AML-193 (cell line): Measurements from ENCODE around the gene C1QA.
A peak's percentile ranks its signal among the peaks of the same experiment; 100 is the strongest.

Experiments used
- DNase-seq, 2 experiments: peaks; one replicate each; lab custom pipeline; 2025; lab: John Stamatoyannopoulos, UW

The C1QA gene

DNA sequence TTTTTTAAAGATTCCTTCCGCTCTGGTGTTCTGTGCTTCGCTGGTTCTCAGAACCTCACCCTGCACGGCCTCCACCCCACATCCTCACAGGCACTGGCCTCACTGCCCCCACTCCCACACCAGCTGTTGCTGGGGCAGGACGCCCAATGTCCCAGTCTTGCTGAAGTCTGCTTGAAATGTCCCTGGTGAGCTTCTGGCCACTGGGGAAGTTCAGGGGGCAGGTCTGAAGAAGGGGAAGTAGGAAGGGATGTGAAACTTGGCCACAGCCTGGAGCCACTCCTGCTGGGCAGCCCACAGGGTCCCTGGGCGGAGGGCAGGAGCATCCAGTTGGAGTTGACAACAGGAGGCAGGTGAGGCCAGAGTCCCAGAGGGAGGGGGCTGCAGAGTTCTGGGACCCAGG, at the start of gene C1QA:
Gene C1QA (plus strand): TSS at position 276 of the 400 bp plus-strand sequence. CDS start 989 bp downstream, outside the sequence.
- no peak for DNase-seq

DNA sequence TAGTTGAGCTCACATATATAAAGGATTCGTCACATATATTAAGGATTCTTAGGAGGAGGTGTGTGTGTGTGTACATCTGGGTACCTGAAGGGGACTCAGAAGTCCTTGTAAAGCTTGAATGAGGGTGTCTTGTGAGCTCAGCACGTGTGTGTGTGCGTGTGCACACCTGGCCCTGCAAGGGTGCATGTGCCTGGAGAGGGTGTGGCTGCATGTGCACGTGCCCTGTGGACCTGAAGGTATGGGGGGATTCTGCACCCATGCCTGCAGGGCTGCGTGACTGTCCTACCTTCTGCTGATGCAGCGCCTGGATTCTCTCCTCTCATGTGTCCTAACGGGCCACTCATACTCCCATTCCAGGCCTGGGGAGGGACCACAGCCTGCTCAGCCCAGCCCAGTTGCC, 49.2 kb upstream of the C1QA start:
- no peak for DNase-seq

- no peak for DNase-seq
Measured at GRCh38 chr1:22588899-22589422, 47.5 kb upstream of the C1QA start.

- no peak for DNase-seq
Measured at GRCh38 chr1:22591576-22591975, 44.9 kb upstream of the C1QA start.

- DNase-seq, result no peak
Measured at GRCh38 chr1:22592051-22592450, 44.4 kb upstream of the C1QA start.

DNA sequence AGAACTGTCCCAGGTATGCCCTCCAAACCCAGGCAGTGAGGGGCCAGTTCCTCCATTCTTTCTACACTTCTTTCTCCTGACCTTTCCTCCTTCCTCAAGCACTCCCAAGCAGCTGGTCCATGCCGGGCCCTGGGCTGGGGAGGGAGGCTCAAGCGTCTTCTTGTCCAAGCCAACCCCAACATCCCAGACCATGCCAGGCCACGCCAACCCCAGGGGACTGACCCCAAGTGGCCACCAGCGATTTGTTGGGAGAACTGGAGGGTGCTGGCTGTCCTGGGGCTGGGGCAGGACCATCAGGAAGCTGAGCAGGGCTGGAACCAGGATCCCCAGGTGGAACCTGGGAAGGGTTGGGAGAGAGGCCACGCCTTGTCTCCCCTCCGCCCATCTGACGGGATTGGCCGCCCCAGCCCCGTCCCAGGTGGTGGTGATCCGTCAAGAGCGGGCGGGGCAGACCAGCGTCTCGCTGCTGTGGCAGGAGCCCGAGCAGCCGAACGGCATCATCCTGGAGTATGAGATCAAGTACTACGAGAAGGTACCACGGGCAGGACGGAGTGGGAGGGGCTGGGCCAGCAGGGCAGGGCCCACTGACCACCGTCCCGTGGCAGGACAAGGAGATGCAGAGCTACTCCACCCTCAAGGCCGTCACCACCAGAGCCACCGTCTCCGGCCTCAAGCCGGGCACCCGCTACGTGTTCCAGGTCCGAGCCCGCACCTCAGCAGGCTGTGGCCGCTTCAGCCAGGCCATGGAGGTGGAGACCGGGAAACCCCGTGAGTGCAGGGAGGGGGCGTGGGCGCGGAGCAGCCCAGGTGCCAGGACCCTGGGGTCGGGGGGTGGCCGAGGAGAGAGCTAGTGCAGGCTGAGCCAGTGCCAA, 43.3 kb upstream of the C1QA start:
- no peak for DNase-seq

- no peak for DNase-seq
Measured at GRCh38 chr1:22594396-22594795, 42.0 kb upstream of the C1QA start.

DNA sequence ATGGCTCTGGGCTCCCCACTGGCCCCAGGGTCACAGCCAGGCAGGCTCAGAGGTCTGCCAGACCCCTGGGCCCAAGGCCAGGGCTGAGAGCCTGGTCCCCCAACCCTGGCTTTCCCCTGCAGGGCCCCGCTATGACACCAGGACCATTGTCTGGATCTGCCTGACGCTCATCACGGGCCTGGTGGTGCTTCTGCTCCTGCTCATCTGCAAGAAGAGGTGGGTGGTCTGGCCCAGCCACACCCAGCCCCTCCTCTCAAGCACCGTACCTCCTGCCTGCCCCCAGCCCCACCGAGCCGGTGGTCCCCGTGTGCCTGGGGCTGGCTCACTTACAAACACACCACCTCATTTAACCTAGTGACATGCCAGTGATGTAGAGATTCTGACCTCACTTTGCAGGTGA, 41.3 kb upstream of the C1QA start:
- no peak for DNase-seq

DNA sequence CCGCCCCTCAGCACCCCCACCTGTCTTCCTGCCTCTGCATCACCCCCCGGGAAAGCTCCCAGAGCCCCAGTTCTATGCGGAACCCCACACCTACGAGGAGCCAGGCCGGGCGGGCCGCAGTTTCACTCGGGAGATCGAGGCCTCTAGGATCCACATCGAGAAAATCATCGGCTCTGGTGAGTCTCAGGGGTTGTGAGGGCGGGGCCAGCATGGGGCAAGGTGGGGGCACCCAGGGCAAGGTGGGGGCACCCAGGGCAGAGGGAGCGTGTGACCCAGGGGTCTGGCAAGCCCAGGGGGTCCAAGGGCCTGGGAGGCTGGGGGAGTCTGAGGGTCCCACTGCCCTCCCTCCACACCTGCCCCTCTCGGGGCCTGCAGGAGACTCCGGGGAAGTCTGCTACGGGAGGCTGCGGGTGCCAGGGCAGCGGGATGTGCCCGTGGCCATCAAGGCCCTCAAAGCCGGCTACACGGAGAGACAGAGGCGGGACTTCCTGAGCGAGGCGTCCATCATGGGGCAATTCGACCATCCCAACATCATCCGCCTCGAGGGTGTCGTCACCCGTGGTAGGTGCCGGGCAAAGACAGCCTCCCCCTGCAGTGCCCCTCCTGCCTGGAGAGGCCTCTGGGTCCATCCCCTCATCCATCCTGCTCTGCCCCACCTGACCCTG, 39.0 kb upstream of the C1QA start:
- no peak for DNase-seq

DNA sequence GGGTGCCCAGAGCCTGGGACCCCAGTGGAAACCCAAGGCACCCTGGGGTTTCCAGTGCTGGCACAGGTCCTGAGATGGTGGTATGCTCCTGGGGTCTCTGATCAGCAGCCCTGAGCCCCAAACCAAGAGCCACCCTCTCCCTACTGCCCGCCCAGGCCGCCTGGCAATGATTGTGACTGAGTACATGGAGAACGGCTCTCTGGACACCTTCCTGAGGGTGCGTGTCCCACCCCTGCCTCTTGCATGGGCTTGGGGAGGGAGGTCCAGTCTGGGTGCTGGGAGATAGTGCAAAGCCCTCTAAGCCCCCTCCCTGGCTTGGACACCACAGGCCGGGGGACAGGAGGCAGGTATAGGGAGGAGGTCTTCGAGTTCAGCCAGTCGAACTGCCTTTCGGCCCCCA, 38.4 kb upstream of the C1QA start:
- DNase-seq, result no peak

DNA sequence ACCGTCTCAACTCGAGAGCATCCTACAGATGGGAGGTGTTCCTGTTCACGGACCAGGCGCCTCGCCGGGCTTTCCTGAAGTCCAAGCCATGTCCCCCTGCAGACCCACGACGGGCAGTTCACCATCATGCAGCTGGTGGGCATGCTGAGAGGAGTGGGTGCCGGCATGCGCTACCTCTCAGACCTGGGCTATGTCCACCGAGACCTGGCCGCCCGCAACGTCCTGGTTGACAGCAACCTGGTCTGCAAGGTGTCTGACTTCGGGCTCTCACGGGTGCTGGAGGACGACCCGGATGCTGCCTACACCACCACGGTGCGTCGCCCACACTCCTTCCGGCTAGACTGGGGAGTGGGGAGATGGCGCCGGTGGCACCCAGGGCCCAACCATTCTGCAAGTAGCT, 37.7 kb upstream of the C1QA start:
- DNase-seq, result no peak

DNA sequence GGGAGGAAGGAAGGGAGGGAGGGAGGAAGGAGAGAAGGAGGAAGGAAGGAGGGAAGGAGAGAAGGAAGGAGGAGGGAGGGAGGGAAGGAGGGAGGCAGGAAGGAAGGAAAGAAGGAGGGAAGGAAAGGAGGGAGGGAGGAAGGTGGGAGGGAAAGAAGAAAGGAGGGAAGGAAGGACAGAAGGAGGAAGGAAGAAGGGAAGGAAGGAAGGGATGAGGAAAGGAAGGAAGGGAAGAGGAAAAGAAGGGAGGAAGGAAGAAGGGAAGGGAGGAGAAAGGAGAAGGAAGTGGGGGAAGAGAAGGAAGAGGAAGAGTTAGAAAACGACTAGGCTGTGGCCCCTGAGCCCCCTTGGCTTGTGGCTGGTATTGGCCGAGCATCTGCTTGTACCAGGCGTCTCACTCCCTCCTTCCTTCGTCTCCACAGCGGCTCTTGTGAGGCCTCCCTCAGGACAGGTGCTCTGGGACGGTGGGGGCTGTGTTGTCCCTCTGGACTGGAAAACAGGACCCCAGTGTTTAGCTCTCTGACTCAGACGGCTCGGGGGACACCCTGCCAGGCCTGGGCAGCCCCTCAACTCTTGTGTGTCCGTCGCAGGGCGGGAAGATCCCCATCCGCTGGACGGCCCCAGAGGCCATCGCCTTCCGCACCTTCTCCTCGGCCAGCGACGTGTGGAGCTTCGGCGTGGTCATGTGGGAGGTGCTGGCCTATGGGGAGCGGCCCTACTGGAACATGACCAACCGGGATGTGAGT, 36.2 kb upstream of the C1QA start:
- DNase-seq, result no peak

GRCh38 chr1:22600817-22601605, 35.4 kb upstream of the C1QA start:
- no peak for DNase-seq

DNA sequence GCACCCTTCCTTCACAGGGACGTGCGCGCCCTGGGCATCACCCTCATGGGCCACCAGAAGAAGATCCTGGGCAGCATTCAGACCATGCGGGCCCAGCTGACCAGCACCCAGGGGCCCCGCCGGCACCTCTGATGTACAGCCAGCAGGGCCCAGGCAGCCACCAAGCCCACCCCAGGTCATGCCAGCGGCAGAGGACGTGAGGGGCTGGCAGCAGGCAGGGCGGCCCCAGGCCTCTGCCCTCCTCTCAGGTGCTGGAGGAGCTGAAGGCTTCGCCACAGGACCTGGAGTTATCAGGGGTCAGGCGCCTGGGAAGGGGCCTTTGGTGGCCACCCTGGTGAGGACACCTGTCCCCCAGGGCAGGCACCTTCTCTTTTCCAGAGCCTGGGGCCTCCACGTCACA, 34.8 kb upstream of the C1QA start:
- no peak for DNase-seq

DNA sequence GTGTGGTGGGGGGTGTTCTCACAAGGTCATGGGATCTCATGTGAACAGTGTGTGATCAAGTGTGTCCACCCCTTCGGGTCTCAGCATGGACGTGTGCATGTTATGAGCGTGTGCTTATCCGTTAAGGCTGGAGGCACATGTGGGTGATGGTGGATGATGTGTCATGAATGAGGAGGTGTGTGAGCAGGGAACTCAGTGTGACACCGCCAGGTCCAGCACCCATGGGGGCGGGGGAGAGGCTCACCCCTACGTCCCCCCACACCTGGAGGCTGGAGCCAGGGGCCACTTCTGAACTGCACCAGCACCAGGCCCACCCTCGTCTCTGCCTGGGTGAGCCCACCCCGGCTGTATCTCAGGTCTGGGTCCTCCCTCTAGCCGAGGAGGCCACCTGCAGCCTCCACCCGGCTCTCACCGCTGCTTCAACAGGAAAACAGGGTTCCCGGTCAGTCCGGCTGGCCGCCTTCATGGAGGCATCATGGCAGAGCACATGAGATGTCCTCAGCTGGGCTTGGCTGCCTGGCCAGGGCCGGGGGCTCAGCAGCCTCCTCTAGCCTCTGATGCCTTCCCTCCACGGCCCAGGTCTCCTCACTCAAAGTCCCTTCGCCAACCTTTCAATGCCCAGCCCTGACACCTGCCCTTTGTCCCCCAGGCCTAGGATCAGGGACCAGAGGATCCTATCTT, 34.2 kb upstream of the C1QA start:
- DNase-seq, result no peak

GRCh38 chr1:22606161-22606560, 30.3 kb upstream of the C1QA start:
- no peak for DNase-seq

GRCh38 chr1:22607154-22607553, 29.3 kb upstream of the C1QA start:
- no peak for DNase-seq

GRCh38 chr1:22608361-22608760, 28.1 kb upstream of the C1QA start:
- DNase-seq, result no peak

- DNase-seq, result no peak
Measured at GRCh38 chr1:22609291-22609690, 27.1 kb upstream of the C1QA start.

DNA sequence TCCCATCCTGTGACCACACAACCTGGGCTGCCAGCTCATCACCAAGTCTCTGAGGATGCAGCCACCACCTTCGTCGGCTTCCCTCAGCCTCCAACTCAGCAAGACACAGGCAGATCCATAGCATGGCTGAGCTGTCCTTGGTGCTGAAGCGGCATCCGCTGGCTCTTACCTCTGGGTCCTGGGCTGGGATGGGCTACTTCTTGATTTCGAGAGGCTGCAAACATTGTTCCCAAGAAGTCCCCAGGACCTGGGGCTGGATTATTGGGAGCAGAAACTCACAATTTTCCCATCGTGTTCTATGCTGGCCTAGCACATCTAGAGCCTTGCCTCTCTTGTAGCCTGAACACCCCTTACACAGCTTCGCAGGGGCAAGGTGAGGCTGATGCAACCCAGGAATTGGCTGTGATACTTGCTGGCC, 24.9 kb upstream of the C1QA start:
- peak; percentile 16 to 24 for DNase-seq
